HEK293T (cell line): Measurements from ENCODE around the gene RBMX2.

Experiments used
- ARNT ChIP-seq: fragments of 450-650 bp; IDR thresholded peaks from 2 replicates; pipeline ENCODE4 v1.6.1; 2017; ENCODE audit warnings: mild to moderate bottlenecking
- FOXA1 ChIP-seq: fragments of 450-650 bp; IDR thresholded peaks from 2 replicates; pipeline ENCODE4 v1.6.1; 2016; ENCODE audit warnings: mild to moderate bottlenecking
- FOXM1 ChIP-seq: fragments of 450-650 bp; IDR thresholded peaks from 2 replicates; pipeline ENCODE4 v1.6.1; 2017; ENCODE audit warnings: mild to moderate bottlenecking, borderline replicate concordance
- HDGF ChIP-seq: fragments of 450-650 bp; IDR thresholded peaks from 2 replicates; pipeline ENCODE4 v1.6.1; 2017; ENCODE audit warnings: antibody characterized with exemption, borderline replicate concordance
- LEF1 ChIP-seq: fragments of 450-650 bp; IDR thresholded peaks from 2 replicates; pipeline ENCODE4 v1.6.1; 2017; ENCODE audit warnings: mild to moderate bottlenecking, borderline replicate concordance
- NFRKB ChIP-seq: fragments of 450-650 bp; IDR thresholded peaks from 2 replicates; pipeline ENCODE4 v1.6.1; 2016; ENCODE audit warnings: mild to moderate bottlenecking, moderate library complexity
- SP1 ChIP-seq: fragments of 450-650 bp; IDR thresholded peaks from 2 replicates; pipeline ENCODE4 v1.6.1; 2017
- SUZ12 ChIP-seq: fragments of 450-650 bp; IDR thresholded peaks from 2 replicates; pipeline ENCODE4 v1.6.1; 2016; ENCODE audit warnings: mild to moderate bottlenecking
- TARDBP ChIP-seq: fragments of 450-650 bp; IDR thresholded peaks from 2 replicates; pipeline ENCODE4 v1.6.1; 2016

- no peak for TF ChIP-seq SUZ12
- no peak for TF ChIP-seq FOXA1
- TF ChIP-seq FOXM1, result no peak
- no peak for TF ChIP-seq NFRKB
- no peak for TF ChIP-seq SP1
- no peak for TF ChIP-seq HDGF
- no peak for TF ChIP-seq ARNT
- no peak for TF ChIP-seq LEF1
- TF ChIP-seq TARDBP, result no peak
These were observed 13.4 kb downstream of the RBMX2 start for GRCh38 chrX:130415201-130415600.
